GM10847 (cell line): ENCODE results near the gene TOM1L2.

Experiments
- POLR2A ChIP-seq: IDR thresholded peaks from 2 replicates; pipeline ENCODE4 v1.6.1; 2011; ENCODE audit not compliant: insufficient read length; ENCODE audit errors: extremely low read depth

The TOM1L2 gene

DNA sequence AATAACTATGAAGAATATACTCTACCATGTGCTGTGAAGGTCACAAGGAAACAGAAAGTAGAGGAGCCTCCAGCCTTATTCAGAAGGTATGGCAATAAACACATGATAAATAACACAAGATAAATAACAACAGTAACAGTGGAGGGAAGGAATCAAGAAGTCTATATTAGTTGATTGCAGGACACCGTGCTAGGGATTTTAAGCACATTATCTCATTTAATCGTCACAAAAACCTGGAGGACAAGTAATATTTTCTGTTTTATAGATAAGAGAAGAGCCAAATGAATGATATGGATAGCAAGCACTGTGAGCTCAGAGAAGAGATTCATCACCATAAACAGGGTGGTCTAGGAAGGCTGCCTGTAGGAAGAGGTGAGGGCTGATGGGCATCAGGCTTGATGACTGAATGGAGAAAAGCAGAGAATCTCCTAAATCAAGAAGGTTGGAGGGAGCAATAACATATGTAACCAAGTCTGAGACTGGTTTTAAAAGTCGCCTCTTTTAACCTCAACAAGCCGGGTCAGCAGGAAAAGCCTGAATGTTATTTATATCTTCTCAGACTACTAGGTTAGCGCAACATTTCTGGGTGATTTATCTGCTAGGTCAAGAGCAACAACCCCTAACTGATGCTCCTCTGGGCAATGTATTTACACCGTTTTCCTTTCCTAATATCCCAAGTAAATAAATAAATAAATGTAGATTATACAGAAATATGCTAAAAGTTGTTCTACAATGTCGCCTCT is 8.3 kb downstream of the TOM1L2 start:
- TF ChIP-seq POLR2A: no peak

DNA sequence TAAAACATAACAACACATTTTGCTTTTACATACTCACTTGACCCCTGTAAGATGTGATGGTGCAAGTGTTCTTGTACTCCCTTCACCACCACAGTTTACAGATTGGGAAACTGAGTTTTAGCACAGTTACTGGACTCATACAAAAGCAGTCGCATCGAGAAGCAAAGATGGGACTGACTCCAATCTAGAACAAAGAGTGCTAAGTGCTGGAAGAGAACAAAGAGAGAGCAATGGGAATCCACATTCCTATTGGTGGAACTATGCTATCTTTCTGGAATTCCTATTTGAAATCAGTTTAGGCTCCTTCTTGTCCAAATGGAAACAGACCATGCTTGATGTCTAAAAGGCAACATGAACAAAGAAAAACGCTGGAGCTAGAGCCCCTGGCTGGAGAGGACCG is 9.1 kb downstream of the TOM1L2 start:
- TF ChIP-seq POLR2A: no peak

DNA sequence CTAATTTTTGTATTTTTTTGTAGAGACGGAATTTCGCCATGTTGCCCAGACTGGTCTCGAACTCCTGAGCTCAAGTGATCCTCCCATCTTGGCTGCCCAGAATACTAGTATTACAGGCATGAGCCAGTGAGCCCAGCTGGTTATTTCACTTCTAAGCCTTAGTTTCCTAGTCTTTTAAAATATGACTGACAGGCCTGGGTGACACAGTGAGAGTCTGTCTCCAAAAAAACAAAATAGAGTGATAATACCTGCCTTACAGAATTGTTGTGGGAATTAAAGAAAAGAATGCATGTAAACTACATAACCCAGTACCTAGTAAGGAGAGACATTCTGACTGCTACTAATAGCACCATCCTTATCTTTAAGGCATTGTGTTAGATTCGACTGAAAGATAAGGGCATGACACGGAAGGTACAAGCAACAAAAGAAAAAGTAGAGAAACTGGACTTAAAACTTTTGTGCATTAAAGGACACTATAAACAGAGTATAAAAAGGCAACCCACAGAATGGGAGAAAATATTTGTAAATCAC is 11.6 kb downstream of the TOM1L2 start:
- TF ChIP-seq POLR2A: no peak

DNA sequence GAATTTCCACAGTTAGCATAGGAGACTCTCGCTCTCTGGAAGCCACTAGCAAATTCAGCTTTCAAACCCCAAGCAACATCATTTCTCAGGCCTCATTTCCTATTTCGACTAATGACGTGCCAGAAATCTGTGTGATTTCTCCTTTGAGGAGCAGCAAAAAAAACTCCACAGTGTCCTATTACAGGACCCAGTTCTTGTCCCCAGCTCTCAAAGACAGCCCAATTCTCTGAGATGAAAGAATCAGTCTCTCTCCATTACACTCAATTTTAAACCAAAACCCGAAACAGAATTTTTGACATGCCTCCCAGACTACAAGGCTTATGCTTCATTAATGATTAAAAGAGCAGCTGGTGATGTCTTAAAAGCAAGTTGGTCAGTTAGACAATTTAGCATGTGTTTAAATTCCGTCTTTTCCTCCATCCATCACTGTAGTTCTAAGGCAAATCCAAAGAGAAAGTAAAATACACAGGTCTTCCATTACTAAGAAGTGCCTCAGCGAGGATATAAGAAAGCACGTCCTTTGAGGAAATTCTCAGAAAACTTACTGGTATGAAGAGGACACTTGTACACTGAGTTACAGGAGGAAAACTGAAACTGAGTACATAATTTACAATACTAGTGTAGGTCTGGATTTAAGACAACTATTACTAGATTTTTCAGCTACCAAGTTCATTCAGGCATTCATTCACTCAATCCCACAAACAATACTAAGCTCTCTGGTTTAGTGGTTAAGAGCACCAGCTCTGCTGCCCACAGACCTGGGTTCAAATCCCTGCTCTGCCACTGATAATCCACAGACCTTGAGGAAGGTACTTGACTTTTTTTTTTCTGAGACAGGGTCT is 12.5 kb downstream of the TOM1L2 start:
- TF ChIP-seq POLR2A: no peak

DNA sequence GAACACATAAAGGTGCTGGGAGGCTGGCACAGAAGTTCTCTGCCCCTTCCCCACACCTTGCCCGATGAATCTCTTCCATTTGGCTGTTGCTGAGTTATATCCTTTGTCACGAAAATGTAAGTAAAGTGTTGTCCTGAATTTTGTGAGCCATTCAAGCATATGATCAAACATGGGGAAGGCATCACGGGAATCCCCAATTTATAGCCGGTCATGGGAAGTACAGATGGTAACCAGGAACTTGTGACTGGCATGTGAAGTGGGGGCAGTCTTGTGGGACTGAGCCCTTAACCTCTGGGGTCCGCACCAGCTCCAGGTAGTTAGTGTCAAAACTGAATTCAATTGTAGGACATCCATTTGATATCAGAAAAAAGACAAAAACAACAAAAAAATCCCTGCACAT is 13.2 kb downstream of the TOM1L2 start:
- TF ChIP-seq POLR2A: no peak

DNA sequence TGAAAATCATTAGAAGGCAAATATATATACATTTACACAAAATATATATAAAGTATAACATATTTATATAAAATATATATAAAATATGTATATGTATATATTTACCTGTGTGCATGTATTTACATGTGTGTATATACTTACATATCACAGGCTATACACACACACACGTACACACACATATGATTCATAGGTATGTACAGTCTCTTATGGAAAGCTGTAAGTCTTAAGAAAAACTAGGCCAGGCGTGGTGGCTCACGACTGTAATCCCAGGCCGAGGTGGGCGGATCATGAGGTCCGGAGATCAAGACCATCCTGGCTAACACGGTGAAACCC is 14.7 kb downstream of the TOM1L2 start:
- TF ChIP-seq POLR2A: no peak

DNA sequence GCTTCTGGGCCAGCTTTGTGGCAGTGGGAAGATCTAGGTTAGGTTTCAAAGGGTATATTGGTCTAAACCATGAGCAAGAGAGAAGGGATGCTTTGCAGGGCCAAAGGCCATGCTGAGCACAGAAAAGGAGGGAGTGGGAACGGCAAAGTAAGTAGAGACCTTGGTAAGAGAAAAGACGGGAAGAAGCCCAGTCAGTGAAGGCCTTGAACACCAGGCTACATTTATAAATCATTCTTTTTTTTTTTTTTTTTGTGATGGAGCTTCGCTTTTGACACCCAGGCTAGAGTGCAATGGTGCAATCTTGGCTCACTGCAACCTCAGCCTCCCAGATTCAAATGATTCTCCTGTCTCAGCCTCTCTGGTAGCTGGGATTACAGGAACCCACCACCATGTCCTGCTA is 18.1 kb downstream of the TOM1L2 start:
- no peak for TF ChIP-seq POLR2A

DNA sequence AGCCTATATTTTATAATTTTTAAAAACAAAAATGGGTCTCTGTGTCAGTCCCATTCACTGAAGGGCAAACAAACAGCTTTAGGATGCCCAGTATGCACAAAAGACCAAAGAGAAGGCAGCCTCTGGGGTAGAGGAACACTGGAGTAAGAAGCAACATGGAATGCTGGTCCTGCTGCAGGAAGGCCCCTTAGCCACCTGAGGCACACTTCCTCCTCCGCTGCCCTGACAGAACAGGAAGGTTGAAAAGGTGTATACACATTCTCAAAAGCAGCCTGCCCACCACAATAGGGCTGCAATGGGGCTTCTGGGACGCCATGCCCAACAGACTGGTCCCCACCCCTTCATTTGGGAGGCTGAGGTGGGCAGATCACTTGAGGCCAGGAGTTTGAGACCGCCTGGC is 19.5 kb downstream of the TOM1L2 start:
- no peak for TF ChIP-seq POLR2A

DNA sequence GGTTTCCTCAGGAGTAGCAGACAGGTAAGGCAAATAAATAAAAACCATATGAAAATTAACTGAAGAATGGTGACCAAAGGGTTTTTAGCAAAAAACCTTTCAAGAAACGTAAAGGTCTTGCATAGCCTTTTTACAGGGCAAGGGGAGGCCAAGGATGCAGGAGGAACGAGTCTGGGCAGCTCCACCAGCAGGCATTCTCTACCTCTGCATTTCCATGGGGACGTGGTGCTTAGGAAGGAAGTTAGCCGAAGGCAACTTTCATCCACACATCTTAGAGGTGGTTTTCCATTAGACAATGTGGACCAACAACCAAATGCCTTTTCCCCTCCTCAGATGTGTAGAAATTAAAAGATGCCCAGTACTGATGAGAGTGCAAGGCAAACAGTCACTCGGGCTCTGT is 20.7 kb downstream of the TOM1L2 start:
- no peak for TF ChIP-seq POLR2A

DNA sequence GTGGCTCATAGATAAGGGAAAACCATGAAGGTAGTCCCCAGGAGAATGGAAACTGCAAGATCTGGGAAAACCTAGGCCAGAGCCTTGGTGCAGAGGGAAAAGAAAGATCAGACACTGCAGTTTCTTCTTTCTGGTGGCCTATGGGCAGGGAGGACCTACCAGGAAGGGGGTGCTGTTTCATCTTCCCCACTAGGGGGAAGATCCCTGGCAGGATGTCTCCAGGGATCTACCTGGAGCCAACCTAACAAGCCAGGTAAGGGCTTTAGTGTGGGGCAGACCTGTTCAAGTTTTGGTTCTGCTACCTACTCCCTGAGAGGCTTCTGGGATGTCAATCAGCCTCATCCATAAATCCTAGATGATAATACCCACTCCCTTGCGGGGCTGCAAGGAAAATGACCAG is 21.4 kb downstream of the TOM1L2 start:
- no peak for TF ChIP-seq POLR2A

DNA sequence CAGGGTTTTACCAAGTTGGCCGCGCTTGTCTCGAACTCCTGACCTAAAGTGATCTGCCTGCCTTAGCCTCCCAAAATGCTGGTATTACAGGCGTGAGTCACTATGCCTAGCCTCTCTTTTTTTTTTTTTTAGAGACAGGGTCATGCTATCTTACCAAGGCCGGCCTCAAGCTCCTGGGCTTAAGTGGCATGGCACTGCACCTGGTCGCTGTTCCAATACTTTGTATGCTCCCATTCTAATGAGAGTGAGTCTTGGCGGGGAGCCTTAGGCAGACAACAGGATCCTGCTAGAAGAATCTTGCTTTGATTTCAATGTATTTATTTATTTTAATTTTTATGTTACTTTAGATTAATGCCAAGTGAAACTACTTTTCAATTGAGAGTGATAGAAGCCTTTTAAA is 21.9 kb downstream of the TOM1L2 start:
- TF ChIP-seq POLR2A: no peak

DNA sequence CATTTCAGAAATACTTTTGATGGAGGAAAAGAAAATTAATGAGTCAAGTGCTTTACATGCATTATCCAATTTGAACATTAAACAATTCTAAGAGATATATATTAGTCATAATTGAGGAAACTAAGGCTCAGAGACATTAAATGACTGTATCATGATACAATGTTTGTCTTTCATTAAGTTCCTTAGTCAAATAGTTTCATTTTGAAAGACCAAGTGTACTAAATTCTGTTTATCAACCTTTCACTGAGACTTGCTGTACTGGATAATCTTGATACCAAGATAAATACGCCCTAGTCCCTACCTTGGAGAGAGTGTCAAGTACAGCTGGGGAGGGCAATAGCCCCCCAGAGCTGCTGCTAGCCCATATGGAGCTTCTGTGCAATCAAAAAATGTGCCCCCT is 24.2 kb downstream of the TOM1L2 start:
- no peak for TF ChIP-seq POLR2A

DNA sequence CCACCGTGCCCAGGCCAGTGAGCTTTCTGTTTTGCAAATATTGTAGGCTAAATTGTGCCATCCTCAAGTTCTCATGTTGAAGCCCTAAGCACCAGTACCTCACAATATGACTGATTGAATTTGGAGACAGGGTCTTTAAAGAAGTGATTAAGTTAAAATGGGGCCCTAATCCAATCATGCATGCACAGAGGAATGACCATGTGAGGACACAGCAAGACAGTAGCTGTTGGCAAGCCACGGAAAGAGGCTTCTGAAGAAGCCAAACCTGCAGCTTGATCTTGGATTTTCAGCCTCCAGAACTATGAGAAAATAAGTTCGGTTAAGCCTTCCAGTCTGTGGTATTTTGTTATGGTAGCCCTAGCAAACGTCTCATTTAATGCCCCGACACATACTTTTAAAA is 24.9 kb downstream of the TOM1L2 start:
- no peak for TF ChIP-seq POLR2A

DNA sequence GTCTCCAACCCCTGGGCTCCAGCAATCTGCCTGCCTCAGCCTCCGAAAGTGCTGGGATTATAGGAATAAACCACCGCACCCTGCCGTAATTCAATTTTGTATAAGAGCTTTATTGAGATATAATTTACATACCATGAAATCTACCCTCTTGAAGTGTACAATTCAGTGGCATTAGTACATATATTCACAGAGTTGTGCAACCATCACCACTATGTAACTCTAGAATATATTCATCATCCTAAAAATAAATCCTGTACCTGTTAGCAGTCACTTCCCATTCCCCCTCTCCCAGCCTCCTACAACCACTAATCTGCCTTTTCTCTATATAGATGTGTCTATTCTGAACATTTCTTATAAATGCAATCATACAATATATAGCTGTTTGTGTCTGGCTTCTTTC is 26.1 kb downstream of the TOM1L2 start:
- TF ChIP-seq POLR2A: no peak

DNA sequence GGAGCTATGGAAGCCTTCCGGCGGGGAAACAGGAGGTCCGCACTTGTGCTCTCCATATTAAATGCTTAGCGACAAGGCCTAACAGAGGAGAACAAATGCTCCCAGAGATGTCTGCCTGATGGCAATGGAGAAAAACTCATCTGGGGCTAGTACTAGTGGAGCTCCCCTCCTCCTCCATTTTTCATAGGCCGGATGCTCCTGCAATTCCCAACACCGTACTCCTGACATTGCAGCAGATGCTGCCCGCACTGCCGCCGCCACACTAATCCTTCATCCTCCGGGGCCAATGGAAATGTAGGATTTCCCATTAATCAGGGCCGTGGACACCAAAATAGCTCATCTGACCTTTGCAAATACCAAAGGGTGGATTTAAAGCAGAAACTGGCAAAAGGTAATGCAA is 27.5 kb downstream of the TOM1L2 start:
- no peak for TF ChIP-seq POLR2A

DNA sequence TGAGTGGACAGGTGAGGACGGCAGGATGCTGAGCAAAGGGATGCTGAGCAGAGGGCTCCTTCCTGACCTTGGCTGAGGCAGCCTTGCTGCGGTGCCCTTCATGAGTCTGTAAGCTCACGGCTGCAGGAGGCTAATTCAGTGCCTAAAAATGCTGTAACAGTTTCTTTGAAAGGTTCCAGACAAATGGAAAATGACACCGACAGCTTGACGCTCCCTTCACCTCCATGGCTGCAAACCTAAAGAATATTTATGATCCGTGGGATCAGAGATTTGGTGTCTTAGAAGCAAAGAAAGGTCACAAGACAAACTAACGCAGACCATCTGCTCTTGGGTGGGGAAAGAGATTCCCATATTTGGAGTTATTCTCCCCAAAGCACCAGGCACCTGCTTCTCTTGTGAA is 28.0 kb downstream of the TOM1L2 start:
- TF ChIP-seq POLR2A: no peak
